ENCODE measurements around the gene LINS1. TPM values are rescaled to one million over a fixed set of nuclear protein-coding genes. Genes with fewer than 3 reads are reported as not detected.
"Not testable (repeated sequence)": the region's sequence is repeated elsewhere in the genome, so short reads cannot be mapped to it uniquely, and the experiment has no call there.

LINS1 gene
- total RNA-seq, 1 donor, result 25.8 TPM

- DNase-seq (ENCODE audit: low read depth), result no peak
- no peak for TF ChIP-seq CTCF (IDR thresholded peaks at IDR 0.05; ENCODE audit: insufficient read depth, low read length)
- H3K4me3 ChIP-seq (ENCODE audit: low read depth, low read length), result no peak overlapping the region
Observed at GRCh38 chr15:100595964-100596363, 6.0 kb downstream of the LINS1 start.

- no peak overlapping the region for H3K4me3 ChIP-seq (ENCODE audit: low read depth, low read length)
- no peak for DNase-seq (ENCODE audit: low read depth)
Observed at GRCh38 chr15:100593431-100593830, 8.6 kb downstream of the LINS1 start.

GRCh38 chr15:100592898-100593297 lies 9.1 kb downstream of the LINS1 start:
- TF ChIP-seq CTCF (IDR thresholded peaks at IDR 0.05; ENCODE audit: insufficient read depth, low read length), result no peak
- DNase-seq (ENCODE audit: low read depth), result no peak
- H3K4me3 ChIP-seq (ENCODE audit: low read depth, low read length), result no peak overlapping the region

More at GRCh38 chr15:100593431-100593830, 8.6 kb downstream of the LINS1 start:
- TF ChIP-seq CTCF (IDR thresholded peaks at IDR 0.05; ENCODE audit: insufficient read depth, low read length), result no peak

GRCh38 chr15:100591835-100592234 lies 10.1 kb downstream of the LINS1 start:
- no peak for TF ChIP-seq CTCF (IDR thresholded peaks at IDR 0.05; ENCODE audit: insufficient read depth, low read length)
- no peak for DNase-seq (ENCODE audit: low read depth)
- H3K4me3 ChIP-seq (ENCODE audit: low read depth, low read length), result no peak overlapping the region

- H3K4me3 ChIP-seq (ENCODE audit: low read depth, low read length); DNase-seq (ENCODE audit: low read depth): not testable (repeated sequence)
Observed at GRCh38 chr15:100591163-100591562, 10.8 kb downstream of the LINS1 start.

- peak; percentile 5 for DNase-seq (ENCODE audit: low read depth)
- no peak for TF ChIP-seq CTCF (IDR thresholded peaks at IDR 0.05; ENCODE audit: insufficient read depth, low read length)
- H3K4me3 ChIP-seq (ENCODE audit: low read depth, low read length), result no peak overlapping the region
Observed at GRCh38 chr15:100588638-100589242, 13.2 kb downstream of the LINS1 start.

DNA sequence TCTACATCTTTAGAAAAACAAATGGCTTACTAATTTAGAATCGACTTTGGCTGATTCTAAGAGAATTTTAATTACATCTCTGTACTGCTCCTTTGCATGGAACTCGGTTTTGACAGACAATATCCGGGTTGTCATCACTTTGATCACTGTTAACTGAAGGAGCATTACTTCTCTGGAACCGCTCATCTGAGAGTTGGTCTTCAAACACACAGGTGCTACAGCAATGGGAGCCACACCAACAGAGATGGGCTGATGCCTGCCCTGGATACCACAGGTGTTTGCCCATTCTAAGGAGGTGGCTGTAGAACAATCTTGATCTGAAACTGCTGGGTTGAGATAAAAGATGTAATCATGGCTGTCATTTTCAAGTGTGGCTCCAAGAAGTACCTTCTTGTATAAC lies 21.6 kb downstream of the LINS1 start:
- no peak for TF ChIP-seq CTCF (IDR thresholded peaks at IDR 0.05; ENCODE audit: insufficient read depth, low read length)
- DNase-seq (ENCODE audit: low read depth), result no peak
- no peak overlapping the region for H3K4me3 ChIP-seq (ENCODE audit: low read depth, low read length)
